Neutrophil (primary cell): Measurements from ENCODE around the gene UBE2O.
A peak's percentile ranks its signal among the peaks of the same experiment; 100 is the strongest.

ENCODE experiments used
- H3K27ac ChIP-seq: fragments of 200-600 bp; sonication (generic); 2 replicates; pipeline ENCODE4 v1.5.1; 2016; ENCODE audit warnings: mild to moderate bottlenecking, moderate library complexity
- H3K27me3 ChIP-seq: fragments of 200-600 bp; sonication (generic); 2 replicates; pipeline ENCODE4 v1.6.0; 2016; ENCODE audit warnings: mild to moderate bottlenecking
- H3K36me3 ChIP-seq: fragments of 200-600 bp; sonication (generic); 2 replicates; pipeline ENCODE4 v1.5.1; 2017
- H3K4me1 ChIP-seq, 2 experiments: fragments of 200-600 bp in 1 of 2; sonication (generic) in 1 of 2; 1 replicate in 1 of 2; 2 replicates in 1 of 2; pipeline versions ENCODE4 v1.5.1 to v1.6.1; 2013 to 2016; ENCODE audit warnings: low read depth in 1 of 2, low read length in 1 of 2, mild to moderate bottlenecking in 1 of 2, moderate library complexity in 1 of 2; ENCODE audit not compliant: control insufficient read depth in 1 of 2, insufficient read depth in 1 of 2
- H3K4me3 ChIP-seq, 2 experiments: fragments of 200-600 bp in 1 of 2; sonication (generic) in 1 of 2; 1 replicate in 1 of 2; 2 replicates in 1 of 2; pipeline ENCODE4 v1.5.1; 2013 to 2016; ENCODE audit warnings: low read depth in 1 of 2, low read length in 1 of 2, mild to moderate bottlenecking in 1 of 2, moderate library complexity in 1 of 2
- H3K9me3 ChIP-seq: fragments of 200-600 bp; sonication (generic); 2 replicates; pipeline ENCODE4 v1.5.1; 2016
- CTCF ChIP-seq: fragments of 200-600 bp; sonication (generic); IDR thresholded peaks from 2 replicates; pipeline ENCODE4 v1.5.1; 2016; ENCODE audit warnings: antibody characterized with exemption

UBE2O gene

DNA sequence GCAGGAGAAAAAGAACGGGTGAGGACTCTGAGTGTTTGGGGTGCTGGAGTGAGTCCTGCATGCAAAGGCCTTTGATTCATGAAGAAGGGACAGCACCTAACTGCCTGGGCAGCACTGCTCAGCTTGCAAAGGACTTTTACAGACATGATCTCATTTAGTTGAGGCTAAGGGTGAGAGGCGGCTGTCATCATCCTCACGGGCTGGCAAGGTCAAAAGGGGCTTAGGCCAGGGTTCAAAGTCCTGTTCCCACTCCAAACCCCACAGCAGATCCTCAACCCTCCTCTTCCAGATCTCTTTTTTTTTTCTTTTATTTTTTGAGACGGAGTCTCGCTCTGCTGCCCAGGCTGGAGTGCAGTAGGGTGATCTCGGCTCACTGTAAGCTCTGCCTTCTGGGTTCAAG is 43.5 kb upstream of the UBE2O start:
- TF ChIP-seq CTCF = no peak
- no peak overlapping the region for H3K4me3 ChIP-seq
- no peak overlapping the region for H3K27ac ChIP-seq
- no peaks in the 10 kb centered on the region for H3K36me3 ChIP-seq
- no peaks in the 10 kb centered on the region for H3K9me3 ChIP-seq
- peaks cover 69 to 70% of the 10 kb centered on the region in 2 experiments for H3K4me1 ChIP-seq
- H3K27me3 ChIP-seq = no peaks in the 10 kb centered on the region

DNA sequence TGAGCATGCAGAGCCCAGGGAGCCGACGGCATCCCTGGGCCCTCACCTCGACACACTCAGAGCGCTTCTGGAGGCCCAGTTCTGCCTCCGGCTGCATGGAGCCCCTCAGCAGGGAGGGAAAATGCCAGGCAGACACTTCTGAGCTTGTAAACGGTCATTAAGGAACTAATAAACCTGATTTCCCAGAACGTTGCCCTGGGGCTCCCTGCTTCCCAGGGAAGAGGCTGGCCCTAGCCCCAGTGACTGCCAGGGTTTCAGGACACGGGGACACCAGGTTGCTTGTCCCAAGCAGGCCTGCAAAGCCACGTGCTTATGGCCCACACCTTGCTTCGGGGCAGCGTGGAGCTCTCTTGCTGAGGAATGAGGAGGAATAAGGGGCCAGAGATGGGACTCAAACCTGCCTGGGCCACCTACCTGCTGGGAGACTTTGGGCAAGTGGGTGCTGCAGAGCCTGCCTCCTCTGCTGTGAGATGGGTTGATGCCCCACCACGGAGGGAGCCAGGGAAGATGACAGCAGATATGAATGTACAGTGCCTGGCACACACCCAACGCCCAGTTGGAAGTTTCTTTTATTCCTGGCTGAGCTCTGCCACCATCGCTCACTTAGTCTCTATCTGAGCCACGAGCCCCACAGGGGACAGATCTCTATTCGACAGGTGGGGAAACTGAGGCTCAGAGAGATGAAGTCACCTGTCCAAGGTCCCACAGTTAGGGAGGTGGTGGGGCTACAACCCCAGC is 42.9 kb upstream of the UBE2O start:
- no peaks in the 10 kb centered on the region for H3K9me3 ChIP-seq
- H3K4me3 ChIP-seq = no peak overlapping the region
- TF ChIP-seq CTCF = no peak
- peak overlapping the region; percentile 98 for H3K27ac ChIP-seq
- H3K36me3 ChIP-seq = no peaks in the 10 kb centered on the region
- H3K27me3 ChIP-seq = no peaks in the 10 kb centered on the region
- peaks cover 69 to 74% of the 10 kb centered on the region in 2 experiments for H3K4me1 ChIP-seq

GRCh38 chr17:76493505-76494167 is 40.7 kb upstream of the UBE2O start:
- no peaks in the 10 kb centered on the region for H3K36me3 ChIP-seq
- H3K4me1 ChIP-seq = peaks cover 65 to 67% of the 10 kb centered on the region in 2 experiments
- no peak for TF ChIP-seq CTCF
- no peaks in the 10 kb centered on the region for H3K9me3 ChIP-seq
- H3K27ac ChIP-seq = peak overlapping the region; percentile 98
- H3K4me3 ChIP-seq = peak overlapping the region; percentile 59 to 62
- no peaks in the 10 kb centered on the region for H3K27me3 ChIP-seq

DNA sequence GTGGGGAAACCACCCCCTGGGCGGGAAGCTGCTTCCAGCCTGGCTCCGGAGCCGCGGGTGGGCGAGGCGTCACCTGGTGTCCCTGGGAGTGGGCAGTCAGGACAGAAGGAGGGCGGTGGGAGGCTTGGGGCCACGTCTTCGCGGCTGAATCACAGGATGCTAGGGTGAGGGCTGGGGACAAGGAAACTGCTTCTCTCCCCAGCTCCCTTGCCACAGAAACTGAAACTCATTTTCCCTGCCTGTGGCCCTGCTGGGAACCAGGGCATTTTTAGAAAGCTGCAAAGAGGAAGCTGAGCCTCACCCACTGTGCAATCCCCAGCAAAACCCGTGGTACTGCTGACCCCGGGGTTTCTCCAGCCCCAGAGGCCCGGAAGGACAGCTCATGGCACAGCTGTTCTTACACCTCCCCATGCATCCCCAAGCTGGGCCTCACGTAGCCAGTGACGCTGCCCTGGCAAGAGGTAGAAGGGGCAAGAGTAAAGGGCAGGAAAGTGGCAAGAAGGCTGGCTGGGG is 40.1 kb upstream of the UBE2O start:
- Histone ChIP-seq H3K4me1 (peaks cover 61 to 63% of the 10 kb centered on the region in 2 experiments), H3K36me3 (no peaks in the 10 kb centered on the region), H3K27me3 (no peaks in the 10 kb centered on the region), H3K27ac (peak overlapping the region; percentile 98), H3K9me3 (no peaks in the 10 kb centered on the region), H3K4me3 (peak overlapping the region; percentile 59 to 62)
- peak; percentile 47 for TF ChIP-seq CTCF

DNA sequence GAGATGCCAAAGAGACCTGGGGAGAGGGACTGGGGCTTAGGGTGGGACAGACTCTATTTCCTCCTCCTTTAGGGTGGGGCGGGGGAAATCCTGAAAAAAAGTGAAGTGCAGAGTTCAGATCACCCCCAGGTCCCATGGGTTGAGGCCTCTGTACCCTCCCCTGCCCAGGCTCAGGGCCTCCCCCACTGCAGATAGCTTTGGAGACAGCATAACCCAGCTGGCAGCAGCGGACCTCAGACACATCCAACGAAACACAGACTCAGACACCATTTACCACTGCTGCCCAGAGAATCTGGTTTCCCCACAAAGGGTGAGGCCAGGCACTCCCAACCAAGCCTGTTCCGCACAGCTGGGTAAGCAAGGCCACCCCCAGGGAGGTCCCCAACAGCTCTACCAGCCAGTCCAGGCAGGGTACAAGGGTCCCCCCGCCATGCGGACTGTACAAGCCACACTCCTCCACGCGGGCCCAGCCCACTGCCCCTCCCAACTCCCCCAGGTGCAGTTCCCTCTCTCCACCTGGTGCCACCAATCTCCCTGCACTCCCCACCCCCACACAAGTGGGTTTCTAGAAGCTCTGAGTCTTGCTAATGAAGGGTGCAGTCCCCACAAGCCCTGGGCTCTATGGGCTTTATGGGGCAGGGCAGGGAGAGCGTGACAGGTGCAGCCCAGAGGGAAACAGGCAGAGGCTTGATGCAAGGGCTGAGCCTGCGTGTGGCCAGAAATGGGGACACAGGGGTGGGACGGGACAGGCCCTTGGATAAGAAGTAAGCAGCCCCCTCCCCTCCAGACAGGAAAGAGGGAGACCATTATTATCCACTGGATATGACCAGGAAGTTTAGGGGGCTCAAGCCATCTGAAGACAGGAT is 39.4 kb upstream of the UBE2O start:
- H3K4me1 ChIP-seq = peaks cover 61 to 63% of the 10 kb centered on the region in 2 experiments
- no peaks in the 10 kb centered on the region for H3K27me3 ChIP-seq
- no peak for TF ChIP-seq CTCF
- H3K27ac ChIP-seq = peak overlapping the region; percentile 98
- H3K9me3 ChIP-seq = no peaks in the 10 kb centered on the region
- H3K4me3 ChIP-seq = peak overlapping the region; percentile 59 to 62
- H3K36me3 ChIP-seq = peaks cover 6% of the 10 kb centered on the region
